Measurements from ENCODE around the gene BAIAP2.

DNA sequence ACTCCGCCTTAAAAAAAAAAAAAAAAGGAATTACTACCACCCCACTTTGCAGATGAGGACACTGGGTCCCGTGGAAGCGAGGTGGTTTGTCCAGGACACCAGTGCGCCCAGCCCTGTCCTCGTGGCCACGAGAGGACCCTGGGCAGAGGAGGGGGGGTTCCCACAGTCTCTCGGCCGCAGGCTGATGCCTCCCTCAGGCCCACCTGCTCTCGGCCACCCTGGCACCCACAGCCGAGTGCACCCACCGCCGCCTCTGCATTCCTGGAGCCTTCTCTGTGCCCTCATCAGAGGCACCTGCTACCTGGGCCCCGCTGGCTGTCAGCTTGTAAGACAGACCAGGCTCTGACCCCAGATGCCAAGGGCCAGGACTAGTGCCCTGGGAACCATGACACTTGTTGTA, 102.3 kb downstream of the BAIAP2 start:
- TF ChIP-seq EP300 (IDR thresholded peaks at IDR 0.05; ENCODE audit: borderline replicate concordance) (no peak), TEAD4 (IDR thresholded peaks at IDR 0.05) (no peak), MAX (IDR thresholded peaks at IDR 0.05) (no peak), CREB1 (IDR thresholded peaks at IDR 0.05; ENCODE audit: low read depth) (no peak), EGR1 (IDR thresholded peaks at IDR 0.05) (no peak)

Data from Ishikawa (cell line).